ENCODE results near the gene SLC24A4.

Gene SLC24A4

GRCh38 chr14:92411135-92411534 is 88.2 kb downstream of the SLC24A4 start:
- TF ChIP-seq CTCF (IDR thresholded peaks at IDR 0.05; ENCODE audit: control insufficient read depth, insufficient read depth, low read depth, low read length, missing control alignments) = no peak
- no peak for DNase-seq (ENCODE audit: low read depth)
- no peak overlapping the region for H3K4me3 ChIP-seq (ENCODE audit: control insufficient read depth, low read depth, low read length)

GRCh38 chr14:92411941-92412340 is 89.0 kb downstream of the SLC24A4 start:
- no peak for TF ChIP-seq CTCF (IDR thresholded peaks at IDR 0.05; ENCODE audit: control insufficient read depth, insufficient read depth, low read depth, low read length, missing control alignments)
- no peak overlapping the region for H3K4me3 ChIP-seq (ENCODE audit: control insufficient read depth, low read depth, low read length)
- no peak for DNase-seq (ENCODE audit: low read depth)

- no peak overlapping the region for H3K4me3 ChIP-seq (ENCODE audit: control insufficient read depth, low read depth, low read length)
- TF ChIP-seq CTCF (IDR thresholded peaks at IDR 0.05; ENCODE audit: control insufficient read depth, insufficient read depth, low read depth, low read length, missing control alignments) = no peak
- DNase-seq (ENCODE audit: low read depth) = no peak
These were observed 89.9 kb downstream of the SLC24A4 start for GRCh38 chr14:92412912-92413311.

GRCh38 chr14:92413379-92413778 is 90.4 kb downstream of the SLC24A4 start:
- no peak for TF ChIP-seq CTCF (IDR thresholded peaks at IDR 0.05; ENCODE audit: control insufficient read depth, insufficient read depth, low read depth, low read length, missing control alignments)
- no peak overlapping the region for H3K4me3 ChIP-seq (ENCODE audit: control insufficient read depth, low read depth, low read length)
- no peak for DNase-seq (ENCODE audit: low read depth)

- TF ChIP-seq CTCF (IDR thresholded peaks at IDR 0.05; ENCODE audit: control insufficient read depth, insufficient read depth, low read depth, low read length, missing control alignments) = no peak
- no peak for DNase-seq (ENCODE audit: low read depth)
- H3K4me3 ChIP-seq (ENCODE audit: control insufficient read depth, low read depth, low read length) = no peak overlapping the region
These were observed 91.9 kb downstream of the SLC24A4 start for GRCh38 chr14:92414690-92415445.

GRCh38 chr14:92415969-92416368 is 93.0 kb downstream of the SLC24A4 start:
- no peak overlapping the region for H3K4me3 ChIP-seq (ENCODE audit: control insufficient read depth, low read depth, low read length)
- no peak for DNase-seq (ENCODE audit: low read depth)
- no peak for TF ChIP-seq CTCF (IDR thresholded peaks at IDR 0.05; ENCODE audit: control insufficient read depth, insufficient read depth, low read depth, low read length, missing control alignments)
